Renal cortex interstitium (tissue), 11 donors: ENCODE results near the gene DCP1B. TPM values are rescaled to one million over a fixed set of nuclear protein-coding genes. Genes with fewer than 3 reads are reported as not detected.

Experiments used
- DNase-seq, 11 donors: peaks; one replicate each; pipeline ENCODE4 v3.0.0-alpha.2; 2013; ENCODE audit warnings: low read depth in 9 of 11, low spot score in 4 of 11; ENCODE audit errors: extremely low read depth in 1 of 11
- polyA plus RNA-seq, 3 donors: library from polyadenylated mRNA; unstranded; fragments of 120-200 nt; gene quantifications; one replicate each; pipeline ENCODE4 v1.2.1, GENCODE V29; 2013; ENCODE audit not compliant: insufficient read length in 3 of 3

DCP1B gene
- polyA plus RNA-seq, 3 donors: 29.3 to 32.1 (median 31.0) TPM

DNA sequence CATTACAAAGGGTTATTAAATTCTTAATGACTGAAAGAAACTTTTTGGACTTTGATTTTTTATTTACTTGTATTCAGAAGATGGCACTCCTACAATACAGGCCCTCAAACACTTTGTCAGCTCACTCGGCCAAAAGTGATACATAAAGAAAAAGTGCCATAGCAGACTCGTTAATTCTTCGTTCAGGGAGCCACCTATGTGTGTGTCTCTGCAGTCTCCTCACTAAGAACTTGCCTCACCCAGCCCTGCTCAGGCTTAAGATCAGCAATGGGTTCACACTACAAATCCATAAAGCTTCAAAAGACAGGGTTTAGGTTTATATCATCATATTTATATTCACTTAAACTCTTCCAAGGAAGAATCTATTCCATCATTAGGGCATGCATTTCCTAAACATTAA lies 11.5 kb downstream of the DCP1B start:
- DNase-seq: no peak

DNA sequence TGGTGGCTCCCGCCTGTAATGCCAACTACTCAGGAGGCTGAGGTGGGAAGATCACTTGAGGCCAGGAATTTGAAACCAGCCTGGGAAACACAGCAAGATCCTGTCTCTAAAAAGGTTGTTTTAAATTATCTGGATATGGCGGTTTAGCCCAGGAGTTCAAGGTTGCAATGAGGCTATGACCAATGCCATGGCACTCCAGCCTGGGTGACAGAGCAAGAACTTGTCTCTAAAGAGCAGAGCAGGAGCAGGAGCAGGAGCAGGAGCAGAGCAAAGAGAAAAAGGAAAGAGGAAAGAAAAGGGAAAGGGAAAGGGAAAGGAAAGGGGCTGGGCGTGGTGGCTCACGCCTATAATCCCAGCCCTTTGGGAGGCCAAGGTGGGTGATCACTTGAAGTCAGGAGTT lies 15.1 kb downstream of the DCP1B start:
- DNase-seq: no peak

- no peak for DNase-seq
Observed at GRCh38 chr12:1984759-1985158, 19.5 kb downstream of the DCP1B start.

DNA sequence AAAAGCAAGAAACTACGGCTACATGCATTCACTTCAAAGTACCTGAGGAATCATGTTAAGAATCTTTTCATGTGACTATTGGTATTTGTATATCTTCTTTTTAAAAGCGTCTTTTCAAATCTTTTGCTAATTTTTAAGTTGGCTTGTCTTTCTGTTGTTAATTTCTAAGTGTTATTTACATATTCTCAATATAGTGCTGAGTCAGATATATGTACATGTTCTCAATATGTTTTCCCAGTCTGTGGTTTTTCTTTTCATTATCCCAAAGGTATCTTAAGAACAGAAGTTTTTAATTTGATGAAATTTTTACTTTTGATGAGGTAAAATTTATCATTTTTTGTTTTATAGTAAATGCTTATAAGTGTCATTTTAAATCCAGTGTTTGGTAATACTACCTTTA lies 24.0 kb downstream of the DCP1B start:
- DNase-seq: no peak

- no peak for DNase-seq
Observed at GRCh38 chr12:1978078-1978862, 26.0 kb downstream of the DCP1B start.

DNA sequence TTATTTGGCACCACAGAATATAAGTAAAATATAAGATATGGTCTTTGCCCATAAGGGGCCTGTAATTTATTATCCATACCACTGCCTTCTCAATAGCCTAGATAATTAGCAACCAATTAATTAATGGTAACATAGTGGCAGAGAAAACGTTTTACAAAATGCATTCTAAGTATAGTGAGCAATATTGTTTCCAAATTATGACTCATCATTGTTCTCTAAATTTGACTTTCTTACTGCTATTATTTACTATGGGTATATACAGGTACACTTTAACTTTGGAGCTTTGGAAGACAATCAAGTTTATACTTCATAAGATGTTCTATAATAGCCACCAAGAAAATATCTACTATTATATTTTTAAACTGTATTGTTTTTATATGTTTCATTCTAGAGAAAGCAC lies 26.7 kb downstream of the DCP1B start:
- DNase-seq: no peak

GRCh38 chr12:1977109-1977508 lies 27.1 kb downstream of the DCP1B start:
- no peak for DNase-seq

- DNase-seq: no peak
Observed at GRCh38 chr12:1974812-1975211, 29.4 kb downstream of the DCP1B start.

GRCh38 chr12:1972856-1973317 lies 31.4 kb downstream of the DCP1B start:
- DNase-seq: peak in 8 of 11 donors; percentile 30 to 49 (median 40)

DNA sequence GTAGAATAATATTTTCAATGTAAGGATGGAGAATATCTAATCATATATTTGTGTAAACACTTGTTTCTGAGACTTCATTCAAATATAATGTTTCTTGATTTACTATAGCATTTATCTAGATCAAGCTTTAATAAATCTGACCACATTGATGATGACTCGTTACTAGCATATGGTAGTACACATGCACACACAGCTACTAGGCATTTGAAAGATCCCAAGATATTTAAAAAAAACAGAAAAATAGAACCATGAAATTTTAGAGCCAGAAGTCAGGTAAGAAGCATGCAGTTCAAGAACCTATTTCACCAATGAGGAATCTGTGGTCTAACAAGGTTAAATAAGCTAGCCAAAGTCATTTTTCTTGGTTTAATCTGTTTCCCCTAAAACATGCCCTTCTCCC lies 32.0 kb downstream of the DCP1B start:
- no peak for DNase-seq

DNA sequence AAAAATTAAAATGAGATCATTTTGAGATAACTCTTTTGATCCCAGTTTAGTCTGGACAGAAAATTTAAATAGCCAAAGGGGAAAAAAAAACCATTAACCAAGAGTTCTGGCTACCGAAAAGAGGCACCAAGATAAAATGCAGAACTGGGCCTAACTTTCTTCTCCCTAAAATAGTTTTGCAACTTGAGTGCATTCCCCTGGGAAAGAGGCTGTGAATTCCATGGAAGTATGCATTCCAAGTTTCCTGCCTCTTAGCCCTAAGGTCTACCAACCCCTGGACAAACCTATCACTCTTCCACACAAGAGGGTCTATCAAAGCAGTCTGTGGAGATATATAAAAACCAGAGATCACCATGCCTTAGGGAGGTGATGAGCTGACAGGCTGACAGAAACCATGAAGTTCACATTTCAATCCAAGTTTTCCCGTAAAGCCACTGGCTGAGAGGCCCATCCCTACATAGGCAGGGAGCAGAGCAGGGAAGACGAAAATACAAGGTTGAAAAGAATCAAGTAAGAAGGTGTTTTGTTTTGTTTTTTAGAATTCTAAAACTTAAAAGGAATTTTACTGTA lies 33.8 kb downstream of the DCP1B start:
- no peak for DNase-seq

DNA sequence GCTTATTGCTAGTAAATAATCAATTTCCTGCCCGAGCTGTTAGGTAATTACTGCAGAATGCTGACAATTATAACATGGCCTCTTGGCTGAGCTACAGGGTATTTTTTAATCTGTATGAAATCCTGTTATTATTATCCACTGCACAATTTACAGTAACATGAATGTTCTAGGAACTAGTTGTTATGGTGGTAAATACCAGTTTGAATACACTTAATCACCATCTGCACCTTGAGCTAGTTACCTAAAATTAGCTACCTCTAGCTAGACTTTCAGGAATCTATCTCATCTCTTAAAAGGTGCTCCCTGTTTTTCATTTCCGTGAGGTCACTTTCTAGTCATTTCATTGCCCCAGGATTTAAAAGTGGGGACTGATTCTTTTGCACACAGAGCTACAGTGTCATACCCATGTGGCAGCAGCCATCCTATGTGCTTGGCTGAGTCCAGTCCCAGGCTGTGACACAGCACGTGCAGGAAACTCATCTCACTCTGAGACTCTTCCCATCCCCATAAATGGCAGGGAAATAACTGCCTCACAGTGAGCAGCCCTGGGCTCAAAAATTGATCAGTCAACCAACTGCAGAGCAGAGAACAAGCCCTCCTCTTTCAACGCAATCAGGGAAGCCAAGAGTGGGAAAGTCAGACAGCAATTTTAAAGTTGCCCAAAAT lies 37.6 kb downstream of the DCP1B start:
- no peak for DNase-seq

DNA sequence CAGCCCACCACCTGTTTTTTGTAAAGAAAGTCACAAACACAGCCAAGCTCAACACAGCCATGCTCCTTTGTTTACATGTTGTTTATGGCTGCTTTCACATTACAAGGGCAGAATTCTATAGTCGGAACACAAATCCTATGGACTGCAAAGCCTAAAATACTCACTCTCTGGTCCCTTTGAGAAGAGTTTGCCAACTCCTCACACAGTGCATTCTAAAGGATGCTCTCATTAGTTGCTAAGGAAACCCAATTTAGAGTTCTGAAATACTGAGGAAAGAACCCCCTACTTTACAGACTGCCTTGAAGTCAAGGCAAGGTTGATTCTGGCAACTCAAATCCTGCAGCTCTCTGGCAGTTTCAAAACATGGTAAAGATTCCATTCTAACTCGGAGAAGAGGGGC lies 38.3 kb downstream of the DCP1B start:
- no peak for DNase-seq

DNA sequence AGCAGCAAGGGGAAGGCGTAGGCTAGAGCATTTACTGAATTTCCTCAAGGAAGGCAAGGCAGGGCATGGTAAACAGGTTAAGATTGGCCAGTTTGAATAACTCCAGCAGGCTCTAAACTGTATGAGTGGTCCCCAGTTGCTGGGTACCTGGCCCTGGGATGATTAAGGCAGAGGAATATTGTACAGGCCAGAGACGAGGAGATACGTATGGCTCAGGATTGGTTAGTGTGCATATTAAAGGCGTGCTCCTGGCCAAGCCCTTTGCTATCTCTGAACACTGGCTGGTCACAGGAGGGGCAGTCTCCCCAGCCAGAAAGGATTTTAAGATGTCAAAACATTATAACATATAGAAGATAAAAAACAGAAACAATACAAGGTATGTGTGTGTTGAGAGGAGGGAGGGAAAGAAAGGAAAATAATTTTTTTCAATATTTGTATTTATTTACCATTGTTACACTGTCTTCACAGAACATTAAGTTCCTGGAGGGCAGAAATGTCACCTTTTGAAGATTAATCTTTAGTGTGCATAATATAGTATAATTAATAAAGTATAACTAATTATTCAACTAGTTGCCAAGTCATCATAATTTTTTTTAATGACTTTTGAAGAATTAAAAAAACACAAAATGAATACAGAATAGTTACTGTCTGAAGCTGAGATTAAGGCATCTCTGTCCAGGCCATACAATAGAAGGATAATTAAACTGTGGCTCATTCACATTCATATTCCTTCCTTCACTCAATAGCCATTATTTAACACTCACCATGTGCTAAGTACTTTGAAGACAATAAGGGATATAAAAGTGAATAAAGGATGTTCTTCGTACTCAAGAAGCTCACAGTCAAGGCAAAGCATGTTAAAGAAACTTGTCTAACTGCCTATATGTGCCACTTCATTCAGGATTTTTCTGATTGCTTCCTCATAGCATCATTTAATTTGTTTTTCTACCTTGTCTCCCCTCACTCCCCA lies 41.9 kb downstream of the DCP1B start:
- no peak for DNase-seq

DNA sequence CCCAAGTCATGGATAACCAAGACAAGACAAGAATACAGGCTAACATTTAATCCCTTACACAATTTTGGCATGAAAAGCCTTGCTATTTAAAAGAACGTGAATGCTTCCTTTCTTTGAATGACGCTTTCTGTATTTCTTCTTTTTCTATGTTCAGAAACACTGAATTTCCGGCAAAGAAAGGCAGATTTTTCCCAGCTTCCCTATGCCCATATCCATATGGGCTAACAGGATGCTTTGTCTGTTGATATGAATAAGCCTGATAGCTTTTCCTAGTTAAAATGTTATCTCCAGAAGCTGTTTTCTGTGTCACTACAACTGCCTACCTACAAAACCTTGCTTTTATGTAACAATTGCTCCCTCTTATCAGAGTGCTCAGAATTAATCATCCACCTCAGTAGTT lies 47.5 kb downstream of the DCP1B start:
- DNase-seq: no peak

- DNase-seq: no peak
Observed at GRCh38 chr12:1949771-1950470, 54.3 kb downstream of the DCP1B start.

GRCh38 chr12:1948883-1949282 lies 55.4 kb downstream of the DCP1B start:
- no peak for DNase-seq

- no peak for DNase-seq
Observed at GRCh38 chr12:1947081-1947480, 57.2 kb downstream of the DCP1B start.

- DNase-seq: no peak
Observed at GRCh38 chr12:1946296-1946695, 58.0 kb downstream of the DCP1B start.
